GM23248 (cell line): ENCODE results near the gene RNU2-63P. TPM values are rescaled to one million over a fixed set of nuclear protein-coding genes. Genes with fewer than 3 reads are reported as not detected.

Experiments used
- DNase-seq: peaks from one replicate; pipeline ENCODE4 v3.0.0-alpha.2; 2015
- H2AFZ ChIP-seq: fragments of 200-600 bp; sonication (generic); 2 replicates; pipeline ENCODE4 v1.6.1; 2016; ENCODE audit warnings: antibody characterized with exemption
- H3F3A ChIP-seq: fragments of 200-600 bp; sonication (generic); 2 replicates; pipeline ENCODE4 v1.6.1; 2016; ENCODE audit warnings: mild to moderate bottlenecking, antibody characterized with exemption, mixed run types; ENCODE audit not compliant: insufficient read depth
- H3K27ac ChIP-seq: fragments of 200-600 bp; sonication (generic); 2 replicates; pipeline ENCODE4 v1.5.1; 2016; ENCODE audit warnings: mild to moderate bottlenecking
- H3K27me3 ChIP-seq: fragments of 200-600 bp; sonication (generic); replicated peaks from 2 replicates; pipeline ENCODE4 v1.6.1; 2016; ENCODE audit warnings: mild to moderate bottlenecking; ENCODE audit not compliant: insufficient read depth
- H3K36me3 ChIP-seq: fragments of 200-600 bp; sonication (generic); 2 replicates; pipeline ENCODE4 v1.6.1; 2016; ENCODE audit warnings: low read depth, mild to moderate bottlenecking
- H3K4me1 ChIP-seq: fragments of 200-600 bp; sonication (generic); 2 replicates; pipeline ENCODE4 v1.6.1; 2016; ENCODE audit warnings: mild to moderate bottlenecking; ENCODE audit not compliant: insufficient read depth
- H3K4me2 ChIP-seq: fragments of 200-600 bp; sonication (generic); one replicate; pipeline ENCODE4 v1.6.1; 2016; ENCODE audit warnings: mild to moderate bottlenecking; ENCODE audit not compliant: unreplicated experiment
- H3K4me3 ChIP-seq: fragments of 200-600 bp; sonication (generic); 2 replicates; pipeline ENCODE4 v1.5.1; 2016; ENCODE audit warnings: mild to moderate bottlenecking
- H3K79me2 ChIP-seq: fragments of 200-600 bp; sonication (generic); 2 replicates; pipeline ENCODE4 v1.6.1; 2016; ENCODE audit warnings: mild to moderate bottlenecking; ENCODE audit not compliant: insufficient read depth
- H3K9ac ChIP-seq: fragments of 200-600 bp; sonication (generic); 2 replicates; pipeline ENCODE4 v1.6.1; 2016; ENCODE audit warnings: mild to moderate bottlenecking
- H3K9me2 ChIP-seq: fragments of 200-600 bp; sonication (generic); 2 replicates; pipeline ENCODE4 v1.6.1; 2016; ENCODE audit warnings: mixed run types, mild to moderate bottlenecking, moderate library complexity; ENCODE audit not compliant: insufficient read depth
- H3K9me3 ChIP-seq: fragments of 200-600 bp; sonication (generic); one replicate; pipeline ENCODE4 v1.6.1; 2017; ENCODE audit warnings: low read depth
- H4K20me1 ChIP-seq: fragments of 200-600 bp; sonication (generic); 2 replicates; pipeline ENCODE4 v1.6.0; 2016; ENCODE audit not compliant: insufficient read depth
- EZH2 ChIP-seq: fragments of 200-600 bp; sonication (generic); IDR thresholded peaks from 2 replicates; pipeline ENCODE4 v1.6.1; 2018; ENCODE audit warnings: antibody characterized with exemption, mild to moderate bottlenecking; ENCODE audit not compliant: insufficient read depth, poor library complexity, severe bottlenecking
- EZH2phosphoT487 ChIP-seq: fragments of 200-600 bp; sonication (generic); IDR thresholded peaks from 2 replicates; pipeline ENCODE4 v1.6.1; 2018; ENCODE audit warnings: antibody characterized with exemption, moderate library complexity, mild to moderate bottlenecking, low read depth; ENCODE audit not compliant: insufficient read depth
- WGBS, 2 experiments: methylation state at CpG; one replicate each; pipeline ENCODE4 v1.1.6; 2015 to 2017; ENCODE audit warnings: low lambda C conversion rate in 2 of 2, low coverage in 1 of 2; ENCODE audit errors: missing lambda C conversion rate in 2 of 2; 5-methylcytosine and 5-hydroxymethylcytosine counted together
- in situ Hi-C: fragments of 300-500 bp; cut with MboI; formaldehyde crosslinking; loops from 2 replicates; pipeline ENCODE4 v1.15.0; 2020
- polyA plus RNA-seq: library from polyadenylated mRNA; unstranded; fragments of >200 nt; fragmentation: Nextera tagmentation; extraction: Ambion mirVana; gene quantifications from 2 replicates; pipeline ENCODE4 v1.2.1, GENCODE V29; 2016
- total RNA-seq: library from RNA; depleted of rRNA; stranded (reverse); fragments of >200 nt; shearing (Covaris generic); gene quantifications from 2 replicates; pipeline ENCODE4 v1.2.3, GENCODE V29; 2014; rRNA removed

RNU2-63P gene
- total RNA-seq = not detected in 2 replicates
- polyA plus RNA-seq = not detected in 2 replicates

- in situ Hi-C loops = no loop called here
Observed at GRCh38 chr2:88016086-88016959, at the start of gene RNU2-63P. Gene RNU2-63P (minus strand): TSS chr2:88016547.

GRCh38 chr2:88061295-88061694 lies 44.9 kb upstream of the RNU2-63P start:
- WGBS, 2 experiments = 50 to 58% methylated on average over 3 of the region's 3 CpGs
- in situ Hi-C loops = loop anchor here (5.0 kb wide), 1 partner anchor 96 kb away; no protein-coding TSS in a partner anchor

More at GRCh38 chr2:88016086-88016959, at the start of gene RNU2-63P:
- no peaks in the 10 kb centered on the region for H3K9me3 ChIP-seq
- TF ChIP-seq EZH2phosphoT487 = no peak
- H3K36me3 ChIP-seq = no peaks in the 10 kb centered on the region
- DNase-seq = peak; percentile 79
- 10 to 15% methylated on average over 31 to 33 of the region's 34 CpGs for WGBS, 2 experiments
- peak within 1 kb of the TSS; percentile 84 for H3K4me2 ChIP-seq
- peaks cover 12% of the 10 kb centered on the region; the same call in 1 of the 2 replicates for H3F3A ChIP-seq
- H2AFZ ChIP-seq = peak within 1 kb of the TSS; percentile 87
- H3K4me1 ChIP-seq = no peaks in the 10 kb centered on the region
- H3K9ac ChIP-seq = peak within 1 kb of the TSS; percentile 82
- no peaks in the 10 kb centered on the region for H4K20me1 ChIP-seq
- peak within 1 kb of the TSS; percentile 30 for H3K27ac ChIP-seq
- H3K9me2 ChIP-seq = no peaks in the 10 kb centered on the region
- peak within 1 kb of the TSS; percentile 68 for H3K4me3 ChIP-seq
- no peaks in the 10 kb centered on the region for H3K79me2 ChIP-seq
- no peaks in the 10 kb centered on the region for H3K27me3 ChIP-seq

GRCh38 chr2:88060907-88061275 lies 44.5 kb upstream of the RNU2-63P start:
- H3K4me1 ChIP-seq = 0 out of 2 replicates have a peak, but pooled peaks cover 4% of the 10 kb centered on the region
- no peak overlapping the region for H3K27ac ChIP-seq
- no peak overlapping the region for H3K4me2 ChIP-seq
- no peak overlapping the region for H3K9ac ChIP-seq
- no peaks in the 10 kb centered on the region for H3K36me3 ChIP-seq
- H3K9me3 ChIP-seq = no peaks in the 10 kb centered on the region
- H3K27me3 ChIP-seq = no peaks in the 10 kb centered on the region
- no peak overlapping the region for H2AFZ ChIP-seq
- no peak for DNase-seq
- WGBS, 2 experiments = 64 to 74% methylated on average over 2 of the region's 2 CpGs
- H3F3A ChIP-seq = no peaks in the 10 kb centered on the region
- no peaks in the 10 kb centered on the region for H3K9me2 ChIP-seq
- no peak for TF ChIP-seq EZH2
- TF ChIP-seq EZH2phosphoT487 = no peak
- H4K20me1 ChIP-seq = no peaks in the 10 kb centered on the region
- peaks cover 6% of the 10 kb centered on the region for H3K79me2 ChIP-seq
- in situ Hi-C loops = loop anchor here (5.0 kb wide), 1 partner anchor 96 kb away; no protein-coding TSS in a partner anchor
- no peak overlapping the region for H3K4me3 ChIP-seq

More at GRCh38 chr2:88061295-88061694, 44.9 kb upstream of the RNU2-63P start:
- Histone ChIP-seq H3F3A (no peaks in the 10 kb centered on the region), H3K27ac (no peak overlapping the region), H3K36me3 (no peaks in the 10 kb centered on the region), H3K4me3 (no peak overlapping the region), H3K9me2 (no peaks in the 10 kb centered on the region), H3K79me2 (peaks cover 2% of the 10 kb centered on the region; the same call in 1 of the 2 replicates), H3K9me3 (no peaks in the 10 kb centered on the region), H3K27me3 (no peaks in the 10 kb centered on the region), H2AFZ (no peak overlapping the region), H3K9ac (no peak overlapping the region), H3K4me1 (0 out of 2 replicates have a peak, but pooled peaks cover under 1% of the 10 kb centered on the region), H3K4me2 (no peak overlapping the region), H4K20me1 (no peaks in the 10 kb centered on the region)
- DNase-seq = no peak
- TF ChIP-seq EZH2 = no peak
- no peak for TF ChIP-seq EZH2phosphoT487

- H3K36me3 ChIP-seq = no peaks in the 10 kb centered on the region
- H3K9ac ChIP-seq = no peak overlapping the region
- no peaks in the 10 kb centered on the region for H3F3A ChIP-seq
- H3K27me3 ChIP-seq = no peaks in the 10 kb centered on the region
- no peaks in the 10 kb centered on the region for H3K9me3 ChIP-seq
- H3K9me2 ChIP-seq = no peaks in the 10 kb centered on the region
- in situ Hi-C loops = loop anchor here (5.0 kb wide), 1 partner anchor 97 kb away; no protein-coding TSS in a partner anchor
- no peak overlapping the region for H3K4me2 ChIP-seq
- H4K20me1 ChIP-seq = no peaks in the 10 kb centered on the region
- H3K4me1 ChIP-seq = 0 out of 2 replicates have a peak, but pooled peaks cover 4% of the 10 kb centered on the region
- TF ChIP-seq EZH2 (no peak), EZH2phosphoT487 (no peak)
- DNase-seq = peak; percentile 66
- no peak overlapping the region for H3K4me3 ChIP-seq
- H2AFZ ChIP-seq = no peak overlapping the region
- 54 to 56% methylated on average over 5 of the region's 5 CpGs for WGBS, 2 experiments
- peaks cover 11% of the 10 kb centered on the region for H3K79me2 ChIP-seq
- no peak overlapping the region for H3K27ac ChIP-seq
Observed at GRCh38 chr2:88059979-88060906, 43.9 kb upstream of the RNU2-63P start.
